T follicular helper cell (primary cell): ENCODE data around the gene SMIM22.

Experiments
- DNase-seq: peaks from one replicate; pipeline ENCODE4 v3.0.0-alpha.2; 2020; ENCODE audit warnings: low read depth

Gene SMIM22

DNA sequence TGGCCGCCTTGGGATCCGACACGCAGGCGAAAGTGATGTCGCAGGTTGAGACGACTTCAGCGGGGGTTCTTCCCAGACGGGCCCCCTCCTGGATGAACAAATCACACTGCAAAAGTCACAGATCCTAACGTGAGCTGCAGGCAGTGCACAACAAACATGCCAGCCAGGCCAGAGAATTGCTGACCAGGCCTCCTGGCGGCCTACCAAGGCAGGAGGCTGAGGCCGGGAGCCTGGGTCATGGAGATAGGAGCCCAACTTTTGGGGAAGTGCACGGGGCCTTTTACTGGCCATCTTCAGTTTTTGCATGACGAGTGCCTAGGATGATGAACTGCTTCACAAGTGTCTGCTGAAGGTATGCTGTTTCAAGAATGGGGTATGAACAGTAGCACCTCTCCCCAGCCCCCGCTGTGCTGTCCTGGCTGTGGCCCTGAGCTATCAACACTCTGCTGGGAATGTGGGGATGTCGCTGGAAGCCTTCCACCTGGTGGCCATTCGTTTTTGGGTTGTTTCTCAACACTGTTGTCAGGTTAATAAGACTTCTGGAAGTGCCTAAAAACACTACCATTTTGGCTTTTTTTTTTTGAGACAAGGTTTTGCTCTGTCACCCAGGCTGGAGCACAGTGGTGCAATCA is 19.5 kb downstream of the SMIM22 start:
- DNase-seq, result no peak

GRCh38 chr16:4820652-4821051 is 25.5 kb downstream of the SMIM22 start:
- DNase-seq, result no peak

DNA sequence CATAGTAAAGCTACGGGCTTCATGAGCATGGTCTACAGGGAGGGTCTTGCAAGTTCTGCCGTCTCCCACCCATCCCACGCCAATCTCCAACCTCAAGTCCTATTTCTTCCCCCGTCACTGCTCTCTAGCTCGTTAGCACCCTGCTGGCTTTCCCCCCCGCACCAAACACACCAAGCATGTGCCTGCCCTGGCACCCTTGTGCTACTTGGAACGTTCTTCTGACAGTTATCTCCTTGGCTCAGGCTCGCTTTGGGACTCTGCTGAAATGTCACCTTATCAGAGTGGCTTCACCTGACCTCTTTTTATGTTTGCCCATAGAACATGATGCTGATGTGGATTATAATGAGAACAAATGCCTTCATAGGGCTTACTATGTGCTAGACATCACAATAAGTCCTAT is 30.0 kb downstream of the SMIM22 start:
- DNase-seq, result no peak

GRCh38 chr16:4826526-4826925 is 31.4 kb downstream of the SMIM22 start:
- DNase-seq, result no peak

DNA sequence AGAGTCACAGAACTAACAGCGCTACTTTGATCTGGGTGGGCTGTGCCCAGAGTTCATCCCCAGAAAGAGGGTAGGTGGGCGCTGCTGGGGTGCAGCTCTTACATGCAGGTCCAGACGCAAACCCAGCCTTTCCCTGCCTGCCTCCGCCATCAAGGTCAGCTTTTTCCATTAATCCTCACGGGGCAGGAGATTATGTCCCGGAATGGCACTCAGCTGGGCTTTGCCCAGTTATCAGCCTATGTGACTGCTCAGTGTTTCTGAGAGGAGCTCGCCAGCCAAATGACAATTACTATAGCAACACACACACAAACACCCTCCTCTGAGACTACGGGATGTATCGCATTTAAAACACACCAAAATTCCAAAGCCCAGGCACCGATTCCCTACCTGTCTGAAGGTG is 31.8 kb downstream of the SMIM22 start:
- no peak for DNase-seq

- DNase-seq, result no peak
These were observed 33.6 kb downstream of the SMIM22 start for GRCh38 chr16:4828567-4829321.

DNA sequence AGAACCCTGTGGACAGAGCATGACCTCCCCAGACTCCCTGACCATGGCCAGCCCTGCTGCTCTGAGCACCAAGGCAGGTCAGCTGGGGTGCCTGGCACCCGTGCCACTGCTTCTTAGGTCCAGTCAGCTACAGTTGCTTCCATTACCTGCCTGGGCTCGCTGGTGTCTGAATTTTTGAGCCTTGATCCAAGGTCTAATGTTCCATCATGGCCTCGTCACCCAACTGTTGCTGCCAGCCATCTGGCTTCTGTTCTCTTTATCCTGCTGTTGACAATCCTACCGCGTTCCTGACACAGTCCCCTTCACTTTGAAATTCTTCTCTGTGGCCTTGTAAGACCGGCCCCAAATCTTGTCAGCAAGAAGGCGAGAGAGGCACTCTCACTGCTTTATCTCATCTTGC is 35.2 kb downstream of the SMIM22 start:
- no peak for DNase-seq

- DNase-seq, result no peak
These were observed 36.4 kb downstream of the SMIM22 start for GRCh38 chr16:4831616-4832015.

DNA sequence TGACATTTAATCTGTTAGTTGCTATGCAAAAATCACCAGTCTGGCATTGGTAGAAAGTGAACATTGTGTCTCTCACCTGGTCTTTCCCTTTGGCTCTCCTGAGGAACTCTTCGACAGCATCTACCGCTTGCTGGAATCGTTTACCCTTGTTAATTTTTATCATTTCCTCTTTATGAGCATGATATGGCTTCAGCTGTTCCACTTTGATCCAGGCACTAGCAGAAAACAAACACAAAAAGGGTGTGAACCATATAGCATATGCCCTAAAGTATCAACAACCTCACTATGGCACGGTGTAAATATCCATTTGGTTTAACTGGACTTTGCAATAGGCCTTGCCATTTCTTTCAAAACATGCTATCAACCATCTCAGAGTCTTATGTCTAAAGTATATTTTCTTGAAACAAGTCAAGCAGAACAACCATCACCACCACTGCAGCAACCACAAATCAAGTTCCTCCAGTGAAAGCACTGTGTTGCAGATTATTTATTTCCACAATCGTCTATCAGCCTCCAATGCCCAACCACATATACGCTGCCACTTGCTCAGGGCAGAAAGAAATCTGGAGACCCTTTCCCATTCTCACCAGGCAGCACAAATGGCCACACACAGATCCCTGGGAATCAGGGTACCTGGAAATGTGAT is 37.7 kb downstream of the SMIM22 start:
- DNase-seq, result no peak

- DNase-seq, result no peak
These were observed 38.4 kb downstream of the SMIM22 start for GRCh38 chr16:4833584-4833983.

- no peak for DNase-seq
These were observed 41.6 kb downstream of the SMIM22 start for GRCh38 chr16:4836727-4837126.

DNA sequence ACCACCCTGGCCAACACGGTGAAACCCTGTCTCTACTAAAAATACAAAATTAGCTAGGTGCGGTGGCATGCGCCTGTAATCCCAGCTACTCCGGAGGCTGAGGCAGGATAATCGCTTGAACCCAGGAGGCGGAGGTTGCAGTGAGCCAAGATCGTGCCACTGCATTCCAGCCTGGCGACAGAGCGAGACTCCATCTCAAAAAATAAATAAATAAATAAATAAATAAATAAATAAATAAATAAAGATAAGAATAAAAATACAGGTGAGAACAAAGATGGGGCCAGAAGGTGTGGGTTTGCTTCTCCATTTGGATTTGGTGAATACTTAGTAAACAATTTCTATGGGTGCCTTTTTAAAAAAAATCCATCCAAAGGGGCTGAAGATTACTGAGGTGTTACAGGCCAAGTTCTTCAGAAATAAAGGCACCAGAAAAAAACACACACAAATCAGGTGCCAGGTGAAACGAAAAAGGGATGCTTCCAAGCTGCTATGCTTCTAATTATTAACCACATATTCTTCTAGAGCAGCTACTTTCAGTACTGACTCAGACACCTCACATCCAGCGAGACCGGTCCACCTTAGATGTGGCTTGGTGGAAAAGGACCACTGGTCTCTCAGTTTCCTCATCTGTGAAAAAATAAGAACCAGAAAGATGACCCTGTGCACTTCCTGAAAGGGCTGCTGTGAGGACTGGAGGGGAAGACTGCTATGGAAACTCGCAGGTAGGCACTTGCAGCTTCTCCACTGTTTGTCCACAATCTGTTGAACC is 42.7 kb downstream of the SMIM22 start:
- DNase-seq, result no peak

- no peak for DNase-seq
These were observed 44.8 kb downstream of the SMIM22 start for GRCh38 chr16:4839942-4840341.

- DNase-seq, result no peak
These were observed 45.8 kb downstream of the SMIM22 start for GRCh38 chr16:4840984-4841383.
